HepG2 (cell line): ENCODE data around the gene REPIN1. TPM values are rescaled to one million over a fixed set of nuclear protein-coding genes. Genes with fewer than 3 reads are reported as not detected.
A peak's percentile ranks its signal among the peaks of the same experiment; 100 is the strongest.

Experiments
- ATAC-seq: fragments of 200-7000 bp; cut with Tn5 transposase; 3 replicates; pipeline ENCODE4 v1.9.1; 2020; ENCODE audit warnings: mild to moderate bottlenecking, moderate library complexity
- BruUV-seq: library from RNA; stranded (reverse); fragments of 400-500 nt; replicated peaks from 2 replicates; lab custom pipeline; 2021; lab: Mats Ljungman, UMichigan
- CTCF ChIA-PET: fragments of 300-600 bp; formaldehyde crosslinking; extraction: SDS; loops from one replicate; lab custom pipeline; 2021; ENCODE audit warnings: low total read pairs, inconsistent platforms, low intra/inter-chr PET ratio; lab: Yijun Ruan, JAX
- POLR2A ChIA-PET: fragments of 350-600 bp; sonication (Branson Sonifier 250); formaldehyde crosslinking; loops from one replicate; lab custom pipeline; 2020; ENCODE audit warnings: antibody characterized with exemption, inconsistent platforms; lab: Yijun Ruan, JAX
- DNase-seq: peaks from one replicate; pipeline ENCODE4 v3.0.0-alpha.2; 2015; ENCODE audit warnings: low spot score
- FAIRE-seq: peaks from 3 replicates; lab custom pipeline; 2011; peaks lifted over from hg19 to GRCh38; lab: Jason Lieb, UNC
- H2AFZ ChIP-seq: one replicate; pipeline ENCODE4 v1.6.1; 2011; ENCODE audit warnings: low read length, inconsistent platforms
- H3K27ac ChIP-seq: fragments of 300-600 bp; 3 replicates; pipeline ENCODE4 v1.8.0; 2011; ENCODE audit warnings: mixed run types, mild to moderate bottlenecking, mixed read lengths, low read length, inconsistent platforms; ENCODE audit not compliant: insufficient read depth; ENCODE audit errors: extremely low read length
- H3K27me3 ChIP-seq, 2 experiments: fragments of 200-600 bp in 1 of 2; 2 replicates in 1 of 2; 3 replicates in 1 of 2; pipeline versions ENCODE4 v1.6.0 to v1.8.0; 2011; ENCODE audit warnings: low read length in 2 of 2, mild to moderate bottlenecking in 2 of 2, moderate library complexity in 2 of 2, inconsistent platforms in 1 of 2; ENCODE audit not compliant: insufficient read depth in 2 of 2, control insufficient read depth in 1 of 2
- H3K36me3 ChIP-seq, 2 experiments: fragments of 200-600 bp in 1 of 2; replicated peaks in 1 of 2; 2 replicates in 1 of 2; 3 replicates in 1 of 2; pipeline versions ENCODE4 v1.5.1 to v1.8.0; 2011; ENCODE audit warnings: low read length in 2 of 2, inconsistent platforms in 1 of 2; ENCODE audit not compliant: insufficient read depth in 2 of 2, control insufficient read depth in 1 of 2
- H3K4me1 ChIP-seq: 2 replicates; pipeline ENCODE4 v1.5.1; 2012; ENCODE audit warnings: low read length, inconsistent platforms; ENCODE audit not compliant: insufficient read depth
- H3K4me2 ChIP-seq: 2 replicates; pipeline ENCODE4 v1.6.0; 2011; ENCODE audit warnings: low read depth, low read length, inconsistent platforms
- H3K4me3 ChIP-seq, 3 experiments: fragments of 200-600 bp in 1 of 3; sonication (generic), shearing (Covaris generic) in 1 of 3; replicated peaks in 1 of 3; 2 replicates each; pipeline ENCODE4 v1.5.1; 2011 to 2016; ENCODE audit warnings: low read length in 3 of 3, inconsistent platforms in 2 of 3, low read depth in 2 of 3, mild to moderate bottlenecking in 2 of 3, control low read depth in 1 of 3, mixed read lengths in 1 of 3; ENCODE audit not compliant: insufficient read depth in 1 of 3
- H3K79me2 ChIP-seq: one replicate; pipeline ENCODE4 v1.6.1; 2011; ENCODE audit warnings: low read length, inconsistent platforms; ENCODE audit not compliant: insufficient read depth
- H3K9ac ChIP-seq: 2 replicates; pipeline ENCODE4 v1.6.0; 2011; ENCODE audit warnings: mild to moderate bottlenecking, low read depth, low read length, inconsistent platforms; ENCODE audit not compliant: insufficient read depth
- H3K9me3 ChIP-seq: 2 replicates; pipeline ENCODE4 v1.5.1; 2012; ENCODE audit warnings: mild to moderate bottlenecking, low read length
- H4K20me1 ChIP-seq: 2 replicates; pipeline ENCODE4 v1.6.0; 2011; ENCODE audit warnings: inconsistent platforms, mild to moderate bottlenecking, low read length, moderate library complexity; ENCODE audit not compliant: insufficient read depth
- ERF ChIP-seq: IDR thresholded peaks from 2 replicates; pipeline ENCODE4 v1.6.1; 2018; ENCODE audit warnings: missing biosample characterization, missing genetic modification reagents
- RFX1 ChIP-seq: fragments of 450-650 bp; IDR thresholded peaks from 2 replicates; pipeline ENCODE4 v1.6.1; 2017
- RFX3 ChIP-seq: IDR thresholded peaks from 2 replicates; pipeline ENCODE4 v1.6.1; 2016; ENCODE audit warnings: missing biosample characterization, missing genetic modification reagents
- TOPORS ChIP-seq: sonication (generic); formaldehyde crosslinking; IDR thresholded peaks from 2 replicates; pipeline ENCODE4 v1.8.0; 2023; ENCODE audit warnings: mild to moderate bottlenecking, missing genetic modification reagents
- ZNF501 ChIP-seq: sonication (generic); formaldehyde crosslinking; IDR thresholded peaks from 2 replicates; pipeline ENCODE4 v1.5.1; 2020; ENCODE audit warnings: mild to moderate bottlenecking, moderate library complexity, missing genetic modification reagents
- WGBS: methylation state at CpG from one replicate; pipeline ENCODE4 v1.1.6; 2017; ENCODE audit warnings: low lambda C conversion rate; 5-methylcytosine and 5-hydroxymethylcytosine counted together
- in situ Hi-C: cut with HindIII; loops from 2 replicates; pipeline ENCODE4 v1.10.0; 2017; ENCODE audit warnings: low pct_unique_long_range_greater_than_20kb; ENCODE audit not compliant: extremely low pct_ligation_motif_present
- intact Hi-C: fragments of 100-400 bp; cut with micrococcal nuclease; formaldehyde crosslinking; loops from one replicate; pipeline ENCODE4 v1.10.0; 2022; ENCODE audit not compliant: unreplicated experiment
- polyA plus RNA-seq, 8 experiments: library from polyadenylated mRNA; depleted of rRNA in 3 of 8; stranded (reverse) in 7 of 8; unstranded in 1 of 8; fragments of >200 nt; fragmentation: Illumina TruSeq in 4 of 8; extraction: Trizol in 4 of 8; gene quantifications; 2 replicates each; pipeline versions ENCODE4 v1.2.1 to v1.2.3, GENCODE V29; 2011 to 2016; ENCODE audit warnings: low read depth in 4 of 8, missing spikeins in 1 of 8, mixed read lengths in 1 of 8; ENCODE audit not compliant: insufficient read depth in 1 of 8
- total RNA-seq, 5 experiments: library from RNA; depleted of rRNA; stranded (reverse); fragments of >200 nt; fragmentation: Illumina TruSeq; extraction: Trizol; gene quantifications; 2 replicates each; pipeline ENCODE4 v1.2.3, GENCODE V29; 2016; ENCODE audit warnings: low read depth in 1 of 5
- TF ChIP-seq, protein P1 (sequence below): sonication (generic); formaldehyde crosslinking; IDR thresholded peaks from 2 replicates; pipeline ENCODE4 v1.5.1; 2020; ENCODE audit warnings: mild to moderate bottlenecking, missing genetic modification reagents, moderate library complexity
- TF ChIP-seq, protein P2 (sequence below): sonication (generic); formaldehyde crosslinking; IDR thresholded peaks from 2 replicates; pipeline ENCODE4 v1.5.1; 2020; ENCODE audit warnings: missing genetic modification reagents, mild to moderate bottlenecking, borderline replicate concordance

REPIN1 gene
- total and polyA plus RNA-seq, 2 of the 13 experiments (the other 11 are each of a cell fraction or from before 2014, with no cell fraction given): 69.9 to 108 TPM

DNA sequence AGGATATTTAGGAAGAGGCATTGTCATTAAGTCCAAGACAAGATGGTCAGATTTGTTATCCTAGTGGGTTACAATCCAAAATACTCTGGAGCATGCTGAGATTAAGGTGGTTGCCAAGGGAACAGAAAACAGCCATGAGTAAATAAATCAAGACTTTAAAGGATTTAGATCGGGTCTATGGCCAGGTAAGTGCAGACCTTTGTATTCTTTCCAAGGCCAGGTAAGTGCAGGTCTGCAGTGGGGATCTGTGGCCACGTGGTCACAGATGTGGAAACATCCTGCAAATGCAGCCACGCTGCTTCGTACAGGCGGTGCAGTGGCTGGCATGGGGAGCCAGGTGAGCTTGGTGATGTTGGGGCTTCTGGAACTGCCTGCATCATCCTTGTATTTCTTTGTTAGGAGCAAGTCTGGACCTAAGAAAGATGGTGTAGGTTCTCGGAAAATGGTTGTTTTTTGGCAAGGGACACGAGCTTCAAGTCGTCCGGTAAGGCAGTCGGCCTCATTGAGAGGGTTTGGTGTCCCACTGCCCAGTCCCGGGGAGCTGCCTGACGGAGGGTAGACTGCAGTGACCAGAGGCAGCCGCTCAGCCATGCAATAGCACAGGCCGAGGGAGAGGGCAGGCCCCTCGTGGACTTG is 32.3 kb downstream of the REPIN1 start:
- Histone ChIP-seq H3K27me3 (no peaks in the 10 kb centered on the region), H3K4me3 (no peak overlapping the region), H3K4me2 (no peak overlapping the region), H4K20me1 (no peaks in the 10 kb centered on the region), H3K9ac (no peak overlapping the region), H3K4me1 (peaks cover 53% of the 10 kb centered on the region), H3K36me3 (peaks cover 2 to 14% of the 10 kb centered on the region in 2 experiments; a peak in 2 of 5 replicates), H2AFZ (no peak overlapping the region), H3K27ac (no peak overlapping the region), H3K79me2 (no peaks in the 10 kb centered on the region), H3K9me3 (no peaks in the 10 kb centered on the region)
- WGBS: 68% methylated on average over 13 of the region's 15 CpGs
- no TSS peak for BruUV-seq
- DNase-seq: no peak
- no peak for ATAC-seq
- CTCF ChIA-PET: no interaction called here
- TF ChIP-seq ZNF501: no peak
- TF ChIP-seq, protein P1, sequence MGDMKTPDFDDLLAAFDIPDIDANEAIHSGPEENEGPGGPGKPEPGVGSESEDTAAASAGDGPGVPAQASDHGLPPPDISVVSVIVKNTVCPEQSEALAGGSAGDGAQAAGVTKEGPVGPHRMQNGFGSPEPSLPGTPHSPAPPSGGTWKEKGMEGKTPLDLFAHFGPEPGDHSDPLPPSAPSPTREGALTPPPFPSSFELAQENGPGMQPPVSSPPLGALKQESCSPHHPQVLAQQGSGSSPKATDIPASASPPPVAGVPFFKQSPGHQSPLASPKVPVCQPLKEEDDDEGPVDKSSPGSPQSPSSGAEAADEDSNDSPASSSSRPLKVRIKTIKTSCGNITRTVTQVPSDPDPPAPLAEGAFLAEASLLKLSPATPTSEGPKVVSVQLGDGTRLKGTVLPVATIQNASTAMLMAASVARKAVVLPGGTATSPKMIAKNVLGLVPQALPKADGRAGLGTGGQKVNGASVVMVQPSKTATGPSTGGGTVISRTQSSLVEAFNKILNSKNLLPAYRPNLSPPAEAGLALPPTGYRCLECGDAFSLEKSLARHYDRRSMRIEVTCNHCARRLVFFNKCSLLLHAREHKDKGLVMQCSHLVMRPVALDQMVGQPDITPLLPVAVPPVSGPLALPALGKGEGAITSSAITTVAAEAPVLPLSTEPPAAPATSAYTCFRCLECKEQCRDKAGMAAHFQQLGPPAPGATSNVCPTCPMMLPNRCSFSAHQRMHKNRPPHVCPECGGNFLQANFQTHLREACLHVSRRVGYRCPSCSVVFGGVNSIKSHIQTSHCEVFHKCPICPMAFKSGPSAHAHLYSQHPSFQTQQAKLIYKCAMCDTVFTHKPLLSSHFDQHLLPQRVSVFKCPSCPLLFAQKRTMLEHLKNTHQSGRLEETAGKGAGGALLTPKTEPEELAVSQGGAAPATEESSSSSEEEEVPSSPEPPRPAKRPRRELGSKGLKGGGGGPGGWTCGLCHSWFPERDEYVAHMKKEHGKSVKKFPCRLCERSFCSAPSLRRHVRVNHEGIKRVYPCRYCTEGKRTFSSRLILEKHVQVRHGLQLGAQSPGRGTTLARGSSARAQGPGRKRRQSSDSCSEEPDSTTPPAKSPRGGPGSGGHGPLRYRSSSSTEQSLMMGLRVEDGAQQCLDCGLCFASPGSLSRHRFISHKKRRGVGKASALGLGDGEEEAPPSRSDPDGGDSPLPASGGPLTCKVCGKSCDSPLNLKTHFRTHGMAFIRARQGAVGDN (CRISPR knock-in tag): peak; percentile 16; the same call in 1 of the 2 replicates
- peak; percentile 42; the same call in 1 of the 2 replicates for TF ChIP-seq RFX1
- TF ChIP-seq TOPORS (CRISPR knock-in tag): no peak
- TF ChIP-seq, protein P2, sequence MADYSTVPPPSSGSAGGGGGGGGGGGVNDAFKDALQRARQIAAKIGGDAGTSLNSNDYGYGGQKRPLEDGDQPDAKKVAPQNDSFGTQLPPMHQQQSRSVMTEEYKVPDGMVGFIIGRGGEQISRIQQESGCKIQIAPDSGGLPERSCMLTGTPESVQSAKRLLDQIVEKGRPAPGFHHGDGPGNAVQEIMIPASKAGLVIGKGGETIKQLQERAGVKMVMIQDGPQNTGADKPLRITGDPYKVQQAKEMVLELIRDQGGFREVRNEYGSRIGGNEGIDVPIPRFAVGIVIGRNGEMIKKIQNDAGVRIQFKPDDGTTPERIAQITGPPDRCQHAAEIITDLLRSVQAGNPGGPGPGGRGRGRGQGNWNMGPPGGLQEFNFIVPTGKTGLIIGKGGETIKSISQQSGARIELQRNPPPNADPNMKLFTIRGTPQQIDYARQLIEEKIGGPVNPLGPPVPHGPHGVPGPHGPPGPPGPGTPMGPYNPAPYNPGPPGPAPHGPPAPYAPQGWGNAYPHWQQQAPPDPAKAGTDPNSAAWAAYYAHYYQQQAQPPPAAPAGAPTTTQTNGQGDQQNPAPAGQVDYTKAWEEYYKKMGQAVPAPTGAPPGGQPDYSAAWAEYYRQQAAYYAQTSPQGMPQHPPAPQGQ (CRISPR knock-in tag): no peak
- no peak for TF ChIP-seq ERF
- peak; percentile 53; the same call in 1 of the 2 replicates for TF ChIP-seq RFX3
- POLR2A ChIA-PET: interaction anchor here (2.4 to 8.8 kb wide), 2 partner anchors 15 to 23 kb away, joined by 13 to 181 read pairs; no protein-coding TSS in a partner anchor
- in situ Hi-C loops: loop anchor here (5.0 kb wide), 1 partner anchor 59 kb away; the partner anchor contains the start of gene RARRES2
- no peak for FAIRE-seq
- intact Hi-C loops: no loop called here
